Measurements from ENCODE around the gene TP53I13.

TP53I13 gene

DNA sequence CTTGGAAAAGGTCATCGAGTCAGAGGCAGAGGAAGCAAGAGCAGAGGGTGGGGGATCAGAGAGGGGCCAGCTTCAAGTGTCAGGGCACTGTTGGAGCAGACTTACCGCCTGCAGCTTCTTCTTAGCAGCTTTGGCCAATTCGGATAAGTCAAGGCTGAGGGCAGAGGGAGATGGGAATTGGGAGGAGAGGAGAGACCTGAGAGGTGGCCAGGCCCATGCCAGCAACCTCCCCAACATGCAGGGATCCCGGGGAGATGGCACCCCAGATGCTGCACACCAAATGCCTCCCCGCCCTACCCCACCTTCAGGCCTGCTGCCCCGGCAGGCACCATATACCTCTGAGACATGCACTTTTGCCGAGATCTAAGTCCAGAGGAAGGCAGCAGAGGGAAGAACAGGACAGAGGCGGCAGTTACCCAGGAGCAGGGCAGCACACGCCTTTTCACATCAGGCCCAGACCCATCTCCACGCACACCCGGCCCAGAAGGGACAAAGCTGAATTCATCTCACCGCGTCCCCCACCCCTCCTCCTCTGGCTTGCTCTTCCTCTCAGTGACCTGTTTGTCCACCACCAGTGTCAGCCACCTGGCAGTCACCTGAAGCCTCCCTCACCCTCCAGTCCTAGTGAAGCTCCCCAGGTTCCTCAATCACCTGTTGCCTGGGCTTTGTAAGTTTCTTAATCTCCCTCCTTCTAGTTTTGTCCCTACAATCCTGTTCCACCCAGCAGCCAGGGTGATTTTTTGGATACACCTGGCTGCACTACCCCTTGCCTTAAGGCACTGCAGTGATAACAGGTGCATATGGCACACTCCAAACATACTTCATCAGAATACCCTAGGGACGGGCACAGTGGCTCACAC, 10.4 kb downstream of the TP53I13 start:
- no peak overlapping the region for H3K27ac ChIP-seq
- TF ChIP-seq, protein P1, sequence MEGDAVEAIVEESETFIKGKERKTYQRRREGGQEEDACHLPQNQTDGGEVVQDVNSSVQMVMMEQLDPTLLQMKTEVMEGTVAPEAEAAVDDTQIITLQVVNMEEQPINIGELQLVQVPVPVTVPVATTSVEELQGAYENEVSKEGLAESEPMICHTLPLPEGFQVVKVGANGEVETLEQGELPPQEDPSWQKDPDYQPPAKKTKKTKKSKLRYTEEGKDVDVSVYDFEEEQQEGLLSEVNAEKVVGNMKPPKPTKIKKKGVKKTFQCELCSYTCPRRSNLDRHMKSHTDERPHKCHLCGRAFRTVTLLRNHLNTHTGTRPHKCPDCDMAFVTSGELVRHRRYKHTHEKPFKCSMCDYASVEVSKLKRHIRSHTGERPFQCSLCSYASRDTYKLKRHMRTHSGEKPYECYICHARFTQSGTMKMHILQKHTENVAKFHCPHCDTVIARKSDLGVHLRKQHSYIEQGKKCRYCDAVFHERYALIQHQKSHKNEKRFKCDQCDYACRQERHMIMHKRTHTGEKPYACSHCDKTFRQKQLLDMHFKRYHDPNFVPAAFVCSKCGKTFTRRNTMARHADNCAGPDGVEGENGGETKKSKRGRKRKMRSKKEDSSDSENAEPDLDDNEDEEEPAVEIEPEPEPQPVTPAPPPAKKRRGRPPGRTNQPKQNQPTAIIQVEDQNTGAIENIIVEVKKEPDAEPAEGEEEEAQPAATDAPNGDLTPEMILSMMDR (IDR thresholded peaks at IDR 0.05) = no peak
- no peak for TF ChIP-seq ZFX (IDR thresholded peaks at IDR 0.05; ENCODE audit: borderline replicate concordance)

DNA sequence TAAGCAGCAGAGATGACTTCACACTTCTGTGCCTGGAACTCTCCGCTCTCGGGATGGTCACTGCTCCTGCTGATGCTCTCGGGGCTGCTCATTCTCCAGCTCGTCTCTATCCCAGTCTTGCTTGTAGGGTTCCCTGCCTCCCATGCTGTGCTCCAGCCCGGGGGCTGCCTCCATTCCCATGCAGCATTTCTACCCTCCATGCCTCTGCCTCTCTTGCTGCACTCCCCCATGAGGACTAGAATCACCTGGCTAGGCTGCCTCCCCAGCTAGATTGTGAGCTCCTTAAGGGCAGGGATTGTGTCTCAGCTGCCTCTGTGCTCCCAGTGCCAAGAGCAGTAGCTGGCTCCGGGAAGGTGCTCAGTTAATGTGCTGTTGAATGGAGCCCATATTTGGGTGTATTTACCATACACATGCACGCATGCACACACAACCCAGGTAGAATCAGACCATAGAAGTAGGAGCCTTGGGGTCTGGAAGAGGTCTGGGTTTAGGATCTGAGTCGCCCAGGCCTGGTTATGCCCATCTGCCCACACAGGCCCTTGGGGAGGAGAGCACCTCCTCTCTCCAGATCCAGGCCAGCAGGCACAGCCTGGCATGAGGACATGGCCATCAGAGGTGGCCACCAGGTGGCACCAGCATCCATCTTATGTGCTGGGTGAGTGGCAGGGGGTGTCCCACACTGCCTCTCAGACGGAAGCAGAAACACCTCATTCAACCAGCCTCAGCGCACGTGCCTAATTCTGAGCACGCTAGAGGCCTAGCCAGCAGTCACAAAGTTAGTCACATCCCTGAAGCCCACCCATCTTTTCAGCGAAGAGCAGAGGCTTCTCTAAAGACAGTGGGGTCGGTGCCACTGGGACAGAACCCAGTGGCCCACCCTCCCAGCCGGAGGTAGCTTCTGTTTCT, 11.6 kb downstream of the TP53I13 start:
- TF ChIP-seq ZFX (IDR thresholded peaks at IDR 0.05; ENCODE audit: borderline replicate concordance) = no peak
- TF ChIP-seq, protein P1 (IDR thresholded peaks at IDR 0.05) = peak; percentile 90
- H3K27ac ChIP-seq = no peak overlapping the region

DNA sequence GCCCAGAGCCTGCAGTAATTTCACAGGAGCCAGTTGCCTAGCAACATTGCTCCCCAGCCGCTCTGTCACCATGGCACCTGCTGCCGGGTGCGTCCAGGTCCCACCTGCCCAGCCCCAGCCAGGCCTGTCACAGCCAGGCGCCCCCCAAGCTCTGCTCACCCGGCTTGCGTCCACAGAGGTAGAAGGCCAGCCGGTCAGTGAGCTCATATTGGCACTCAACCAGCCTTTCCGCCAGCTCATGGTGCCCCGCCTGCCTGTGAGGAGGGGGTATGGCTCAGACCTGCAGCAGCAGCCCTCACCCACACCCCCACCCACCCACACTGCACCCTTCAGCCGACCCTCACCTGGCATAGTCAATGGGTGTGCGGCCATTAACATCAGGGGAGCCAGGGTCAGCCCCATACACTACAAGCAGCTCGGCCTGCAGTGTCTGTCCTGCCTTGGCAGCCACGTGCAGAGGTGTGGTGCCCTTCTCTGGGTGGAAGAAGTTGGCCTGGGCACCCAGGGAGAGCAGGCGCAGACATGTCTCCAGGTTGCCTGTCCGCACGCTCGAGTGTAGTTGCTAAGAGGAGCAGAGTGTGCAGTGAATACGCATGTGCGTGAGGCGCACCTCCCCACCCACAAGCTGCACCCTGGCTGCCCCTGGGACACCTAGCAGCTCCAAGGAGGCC, 13.2 kb downstream of the TP53I13 start:
- TF ChIP-seq ZFX (IDR thresholded peaks at IDR 0.05; ENCODE audit: borderline replicate concordance) = no peak
- TF ChIP-seq, protein P1 (IDR thresholded peaks at IDR 0.05) = no peak
- H3K27ac ChIP-seq = no peak overlapping the region

DNA sequence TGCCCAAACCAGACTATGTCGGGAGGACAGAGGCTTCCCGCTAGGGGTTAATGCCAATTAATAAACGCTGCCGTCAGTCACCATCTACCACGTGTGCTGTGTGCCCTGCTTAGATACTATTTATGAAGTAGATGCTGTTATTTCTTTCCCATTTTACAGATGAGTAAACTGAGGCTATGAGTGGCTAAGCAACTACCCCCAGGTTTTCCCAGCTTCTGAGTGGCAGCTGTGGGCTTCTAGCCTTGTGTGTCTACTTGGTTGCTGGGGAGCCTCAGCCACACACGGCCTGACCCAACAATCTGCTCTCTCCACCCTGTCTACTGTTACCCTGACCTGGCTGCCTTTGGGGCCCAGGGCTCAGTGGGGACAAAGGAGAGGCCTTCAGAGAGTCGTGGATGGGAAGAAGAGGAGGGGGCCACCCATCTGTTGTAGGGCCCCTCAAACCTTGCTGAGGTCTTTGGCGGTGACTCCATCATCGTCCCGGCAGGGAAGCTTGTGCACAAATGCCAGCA, 13.8 kb downstream of the TP53I13 start:
- H3K27ac ChIP-seq = no peak overlapping the region
- TF ChIP-seq, protein P1 (IDR thresholded peaks at IDR 0.05) = no peak
- TF ChIP-seq ZFX (IDR thresholded peaks at IDR 0.05; ENCODE audit: borderline replicate concordance) = no peak

DNA sequence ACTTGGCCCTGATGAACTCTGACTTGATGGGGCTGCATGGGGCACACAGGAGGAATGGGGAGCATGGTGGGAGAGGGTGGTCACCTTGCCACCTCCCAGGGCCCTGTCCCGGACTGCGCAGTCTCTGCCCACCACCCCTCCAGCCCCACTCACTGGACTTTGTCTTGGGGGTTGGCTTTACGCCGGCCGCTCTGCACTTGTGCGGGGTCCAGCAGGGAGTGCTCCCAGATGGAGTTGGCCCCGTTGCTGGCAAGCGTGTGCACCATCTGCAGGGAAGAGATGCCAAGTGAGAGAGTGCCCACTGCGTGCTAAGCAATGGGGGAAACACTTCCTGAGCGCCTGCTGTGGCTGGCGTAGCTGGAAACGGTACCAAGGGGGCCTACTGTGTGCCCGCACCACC, 14.3 kb downstream of the TP53I13 start:
- H3K27ac ChIP-seq = no peak overlapping the region
- TF ChIP-seq, protein P1 (IDR thresholded peaks at IDR 0.05) = no peak
- no peak for TF ChIP-seq ZFX (IDR thresholded peaks at IDR 0.05; ENCODE audit: borderline replicate concordance)

DNA sequence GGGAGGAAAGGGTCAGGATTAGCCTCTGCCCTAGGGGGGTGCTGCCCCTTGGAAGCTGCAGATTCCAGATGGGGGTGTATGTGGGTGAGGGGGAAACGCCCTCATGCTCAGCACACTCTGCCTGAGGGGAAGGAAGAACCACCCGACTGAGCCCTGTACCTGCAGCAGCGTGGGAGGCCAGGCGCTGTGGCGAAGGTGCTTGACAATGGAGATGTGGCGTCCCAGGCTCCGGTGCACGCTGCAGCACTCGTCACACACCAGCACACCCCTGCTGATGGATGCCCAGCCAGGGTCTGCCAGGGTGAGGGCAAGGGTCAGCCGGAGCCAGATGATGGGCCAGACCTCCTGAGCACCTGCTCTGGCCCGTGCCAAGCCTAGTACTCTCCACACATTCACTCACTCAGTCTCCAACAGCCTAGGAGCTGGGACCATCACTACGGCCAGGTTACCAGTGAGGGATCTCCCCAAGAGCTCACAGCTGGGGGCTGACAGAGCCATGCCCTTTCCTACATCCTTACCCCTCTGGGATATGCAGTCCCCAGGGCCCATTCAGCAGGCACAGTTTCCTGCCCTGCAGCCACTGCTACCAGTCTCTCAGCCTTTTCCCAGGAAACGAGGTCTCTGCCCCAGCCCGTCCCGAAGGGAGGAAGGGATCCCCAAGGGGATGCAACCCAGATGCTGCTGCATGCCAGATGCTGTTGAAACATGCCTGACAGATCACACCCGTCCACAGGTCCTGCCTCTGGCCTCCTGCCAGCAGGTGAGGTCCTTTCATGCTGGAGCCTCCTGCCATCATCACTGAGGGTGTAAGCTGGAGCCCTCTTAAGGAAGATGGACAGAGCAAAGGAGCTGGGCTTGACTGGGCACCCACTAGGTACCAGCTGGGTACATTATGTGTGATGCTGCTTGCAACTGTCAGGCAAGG, 15.1 kb downstream of the TP53I13 start:
- no peak for TF ChIP-seq ZFX (IDR thresholded peaks at IDR 0.05; ENCODE audit: borderline replicate concordance)
- TF ChIP-seq, protein P1 (IDR thresholded peaks at IDR 0.05) = no peak
- H3K27ac ChIP-seq = no peak overlapping the region

All from 22Rv1 (cell line).